ENCODE results near the gene CDH12.

GRCh38 chr5:21858441-21858840, 994.7 kb downstream of the CDH12 start:
- TF ChIP-seq CTCF (IDR thresholded peaks at IDR 0.05) (no peak), POLR2A (IDR thresholded peaks at IDR 0.05; ENCODE audit: low read depth) (no peak), POLR2AphosphoS5 (IDR thresholded peaks at IDR 0.05) (no peak)
